ENCODE data around the gene ERMARD.

GRCh38 chr6:169720207-169720855 lies 31.1 kb upstream of the ERMARD start:
- TF ChIP-seq, protein P1, sequence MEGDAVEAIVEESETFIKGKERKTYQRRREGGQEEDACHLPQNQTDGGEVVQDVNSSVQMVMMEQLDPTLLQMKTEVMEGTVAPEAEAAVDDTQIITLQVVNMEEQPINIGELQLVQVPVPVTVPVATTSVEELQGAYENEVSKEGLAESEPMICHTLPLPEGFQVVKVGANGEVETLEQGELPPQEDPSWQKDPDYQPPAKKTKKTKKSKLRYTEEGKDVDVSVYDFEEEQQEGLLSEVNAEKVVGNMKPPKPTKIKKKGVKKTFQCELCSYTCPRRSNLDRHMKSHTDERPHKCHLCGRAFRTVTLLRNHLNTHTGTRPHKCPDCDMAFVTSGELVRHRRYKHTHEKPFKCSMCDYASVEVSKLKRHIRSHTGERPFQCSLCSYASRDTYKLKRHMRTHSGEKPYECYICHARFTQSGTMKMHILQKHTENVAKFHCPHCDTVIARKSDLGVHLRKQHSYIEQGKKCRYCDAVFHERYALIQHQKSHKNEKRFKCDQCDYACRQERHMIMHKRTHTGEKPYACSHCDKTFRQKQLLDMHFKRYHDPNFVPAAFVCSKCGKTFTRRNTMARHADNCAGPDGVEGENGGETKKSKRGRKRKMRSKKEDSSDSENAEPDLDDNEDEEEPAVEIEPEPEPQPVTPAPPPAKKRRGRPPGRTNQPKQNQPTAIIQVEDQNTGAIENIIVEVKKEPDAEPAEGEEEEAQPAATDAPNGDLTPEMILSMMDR (IDR thresholded peaks at IDR 0.05), result peak in 1 of 7 experiments; percentile 6
- no peak for TF ChIP-seq POLR2A (IDR thresholded peaks at IDR 0.05)
